CD14-positive monocyte (primary cell): ENCODE measurements around the gene APOC1. TPM values are rescaled to one million over a fixed set of nuclear protein-coding genes. Genes with fewer than 3 reads are reported as not detected.
A peak's percentile ranks its signal among the peaks of the same experiment; 100 is the strongest.
"Not testable (repeated sequence)": the region's sequence is repeated elsewhere in the genome, so short reads cannot be mapped to it uniquely, and the experiment has no call there.

Experiments used
- DNase-seq, 3 donors: peaks; one replicate each; pipeline ENCODE4 v3.0.0-alpha.2; 2011 to 2022
- H2AFZ ChIP-seq: 2 replicates; pipeline ENCODE4 v1.6.0; 2012; ENCODE audit warnings: mild to moderate bottlenecking, low read depth, low read length, inconsistent platforms; ENCODE audit not compliant: insufficient read depth, poor library complexity, severe bottlenecking
- H3K27ac ChIP-seq, 2 donors: 1 replicate in 1 of 2; 2 replicates in 1 of 2; pipeline ENCODE4 v1.5.1; 2012 to 2013; ENCODE audit warnings: low read length in 2 of 2, control low read depth in 1 of 2, inconsistent platforms in 1 of 2, low read depth in 1 of 2, mild to moderate bottlenecking in 1 of 2
- H3K27me3 ChIP-seq, 2 donors: one replicate each; pipeline versions ENCODE4 v1.6.0 to v1.6.1; 2011 to 2013; ENCODE audit warnings: low read length in 2 of 2; ENCODE audit not compliant: control insufficient read depth in 2 of 2, insufficient read depth in 2 of 2
- H3K36me3 ChIP-seq, 2 donors: replicated peaks in 1 of 2; 1 replicate in 1 of 2; 2 replicates in 1 of 2; pipeline versions ENCODE4 v1.5.1 to v1.6.1; 2012 to 2013; ENCODE audit warnings: low read length in 2 of 2, control low read depth in 1 of 2, inconsistent platforms in 1 of 2, mild to moderate bottlenecking in 1 of 2; ENCODE audit not compliant: insufficient read depth in 2 of 2, control insufficient read depth in 1 of 2
- H3K4me1 ChIP-seq, 2 donors: 1 replicate in 1 of 2; 2 replicates in 1 of 2; pipeline versions ENCODE4 v1.5.1 to v1.6.1; 2012 to 2013; ENCODE audit warnings: low read length in 2 of 2, control low read depth in 1 of 2, inconsistent platforms in 1 of 2, mild to moderate bottlenecking in 1 of 2, moderate library complexity in 1 of 2; ENCODE audit not compliant: insufficient read depth in 2 of 2, control insufficient read depth in 1 of 2
- H3K4me2 ChIP-seq: replicated peaks from 2 replicates; pipeline ENCODE3; 2012; ENCODE audit warnings: low read length, moderate library complexity, mild to moderate bottlenecking; ENCODE audit not compliant: poor library complexity, severe bottlenecking; ENCODE audit errors: extremely low read depth
- H3K4me3 ChIP-seq, 3 experiments: fragments of 200-600 bp in 1 of 3; sonication (generic) in 1 of 3; replicated peaks in 1 of 3; 1 replicate in 2 of 3; 2 replicates in 1 of 3; pipeline ENCODE4 v1.5.1; 2011 to 2013; ENCODE audit warnings: low read length in 3 of 3, mild to moderate bottlenecking in 3 of 3, control low read depth in 2 of 3, low read depth in 2 of 3, inconsistent platforms in 1 of 3, moderate library complexity in 1 of 3
- H3K79me2 ChIP-seq: 2 replicates; pipeline ENCODE4 v1.6.0; 2012; ENCODE audit warnings: mild to moderate bottlenecking, control low read depth, inconsistent platforms, low read length, moderate library complexity; ENCODE audit not compliant: insufficient read depth
- H3K9ac ChIP-seq: 2 replicates; pipeline ENCODE4 v1.6.0; 2017; ENCODE audit warnings: low read length, mild to moderate bottlenecking; ENCODE audit not compliant: insufficient read depth, poor library complexity, severe bottlenecking
- H3K9me3 ChIP-seq, 2 donors: replicated peaks in 1 of 2; 1 replicate in 1 of 2; 2 replicates in 1 of 2; pipeline versions ENCODE4 v1.5.1 to v1.6.1; 2012 to 2013; ENCODE audit warnings: low read length in 2 of 2, control low read depth in 1 of 2; ENCODE audit not compliant: control insufficient read depth in 1 of 2, insufficient read depth in 1 of 2
- H4K20me1 ChIP-seq: 2 replicates; pipeline ENCODE4 v1.6.0; 2012; ENCODE audit warnings: mild to moderate bottlenecking, low read length, control low read depth, moderate library complexity; ENCODE audit not compliant: insufficient read depth
- H3K27ac Mint-ChIP-seq, 7 donors: one replicate each; pipeline ENCODE4 v1.8.0; 2020; ENCODE audit warnings: mild to moderate bottlenecking in 7 of 7, mixed read lengths in 7 of 7, moderate library complexity in 6 of 7, inconsistent platforms in 2 of 7
- H3K27me3 Mint-ChIP-seq, 3 donors: one replicate each; pipeline ENCODE4 v1.8.0; 2021 to 2022; ENCODE audit warnings: low read depth in 3 of 3, mild to moderate bottlenecking in 3 of 3, mixed read lengths in 3 of 3, moderate library complexity in 3 of 3, inconsistent platforms in 1 of 3
- H3K36me3 Mint-ChIP-seq, 2 donors: one replicate each; pipeline ENCODE4 v1.8.0; 2020; ENCODE audit warnings: mixed read lengths in 2 of 2, inconsistent platforms in 1 of 2, mild to moderate bottlenecking in 1 of 2
- H3K4me1 Mint-ChIP-seq: one replicate; pipeline ENCODE4 v1.8.0; 2020; ENCODE audit warnings: mild to moderate bottlenecking, mixed read lengths
- H3K4me3 Mint-ChIP-seq, 2 donors: one replicate each; pipeline ENCODE4 v1.8.0; 2020; ENCODE audit warnings: mild to moderate bottlenecking in 2 of 2, mixed read lengths in 2 of 2, moderate library complexity in 1 of 2
- H3K9me3 Mint-ChIP-seq, 7 donors: one replicate each; pipeline ENCODE4 v1.8.0; 2020 to 2022; ENCODE audit warnings: mixed read lengths in 7 of 7, mild to moderate bottlenecking in 6 of 7, moderate library complexity in 6 of 7, inconsistent platforms in 2 of 7
- CTCF ChIP-seq: fragments of 200-600 bp; IDR thresholded peaks from one replicate; pipeline ENCODE4 v1.8.0; 2022; ENCODE audit warnings: antibody characterized with exemption, mild to moderate bottlenecking
- WGBS: methylation state at CpG from one replicate; pipeline ENCODE4 v1.1.5; 2013; ENCODE audit warnings: missing lambda C conversion rate; ENCODE audit not compliant: insufficient coverage; 5-methylcytosine and 5-hydroxymethylcytosine counted together
- intact Hi-C, 2 donors: fragments of 100-400 bp; cut with micrococcal nuclease; formaldehyde crosslinking; loops; one replicate each; pipeline versions ENCODE4 v1.15.0 to v1.15.1; 2023
- polyA plus RNA-seq, 3 donors: library from polyadenylated mRNA; depleted of rRNA in 1 of 3; unstranded in 2 of 3; stranded (reverse) in 1 of 3; fragments of 300-500 nt in 2 of 3; fragments of >200 nt in 1 of 3; fragmentation: Illumina TruSeq in 2 of 3; gene quantifications; 1 replicate in 2 of 3; 2 replicates in 1 of 3; pipeline ENCODE4 v1.2.3, GENCODE V29; 2012 to 2021

APOC1 gene
- polyA plus RNA-seq, 3 donors = 0.20 TPM; not detected in 2

- no peak overlapping the region for H3K4me2 ChIP-seq
- peaks cover 31 to 40% of the 10 kb centered on the region in 2 donors for H3K4me1 ChIP-seq
- DNase-seq = no peak
- H3K27me3 ChIP-seq = peaks cover 5 to 19% of the 10 kb centered on the region in 2 donors
- H3K4me3 ChIP-seq = no peak overlapping the region
- WGBS = 100% methylated on average over 2 of the region's 5 CpGs
- peaks cover 0 to 9% (median 2%) of the 10 kb centered on the region in 7 donors for H3K9me3 Mint-ChIP-seq
- no peak overlapping the region for H3K27ac ChIP-seq
- no peaks in the 10 kb centered on the region for H3K9me3 ChIP-seq
- intact Hi-C loops = no loop called here
- H2AFZ ChIP-seq = no peak overlapping the region
- no peak overlapping the region for H3K9ac ChIP-seq
- no peak for TF ChIP-seq CTCF
- H4K20me1 ChIP-seq = no peaks in the 10 kb centered on the region
- peaks cover 24 to 33% (median 32%) of the 10 kb centered on the region in 3 donors for H3K27me3 Mint-ChIP-seq
- H3K27ac Mint-ChIP-seq = no peak overlapping the region
- no peaks in the 10 kb centered on the region for H3K79me2 ChIP-seq
- no peaks in the 10 kb centered on the region for H3K36me3 ChIP-seq
- H3K36me3 Mint-ChIP-seq = no peaks in the 10 kb centered on the region
- H3K4me1 Mint-ChIP-seq = peaks cover 44% of the 10 kb centered on the region
- no peak overlapping the region for H3K4me3 Mint-ChIP-seq
Observed at GRCh38 chr19:44909775-44910174, 4.6 kb upstream of the APOC1 start.

GRCh38 chr19:44911896-44912295 lies 2.5 kb upstream of the APOC1 start:
- H3K79me2 ChIP-seq, H3K9ac ChIP-seq, H4K20me1 ChIP-seq, H3K27ac Mint-ChIP-seq, H3K9me3 ChIP-seq, DNase-seq, intact Hi-C loops, H3K27me3 ChIP-seq, H2AFZ ChIP-seq, H3K27ac ChIP-seq, H3K4me2 ChIP-seq, H3K36me3 Mint-ChIP-seq, H3K4me3 ChIP-seq, H3K36me3 ChIP-seq, H3K9me3 Mint-ChIP-seq: not testable (repeated sequence)
- 96% methylated on average over 3 of the region's 6 CpGs for WGBS
- peak overlapping the region in 1 of 2 donors; percentile 4 for H3K4me3 Mint-ChIP-seq
- peaks cover 5 to 13% (median 12%) of the 10 kb centered on the region in 3 donors for H3K27me3 Mint-ChIP-seq
- peaks cover 35% of the 10 kb centered on the region for H3K4me1 Mint-ChIP-seq
- peaks cover 30 to 33% of the 10 kb centered on the region in 2 donors for H3K4me1 ChIP-seq
